Measurements from ENCODE around the gene DHRSX.
"Not testable (repeated sequence)": the region's sequence is repeated elsewhere in the genome, so short reads cannot be mapped to it uniquely, and the experiment has no call there.

DHRSX gene

DNA sequence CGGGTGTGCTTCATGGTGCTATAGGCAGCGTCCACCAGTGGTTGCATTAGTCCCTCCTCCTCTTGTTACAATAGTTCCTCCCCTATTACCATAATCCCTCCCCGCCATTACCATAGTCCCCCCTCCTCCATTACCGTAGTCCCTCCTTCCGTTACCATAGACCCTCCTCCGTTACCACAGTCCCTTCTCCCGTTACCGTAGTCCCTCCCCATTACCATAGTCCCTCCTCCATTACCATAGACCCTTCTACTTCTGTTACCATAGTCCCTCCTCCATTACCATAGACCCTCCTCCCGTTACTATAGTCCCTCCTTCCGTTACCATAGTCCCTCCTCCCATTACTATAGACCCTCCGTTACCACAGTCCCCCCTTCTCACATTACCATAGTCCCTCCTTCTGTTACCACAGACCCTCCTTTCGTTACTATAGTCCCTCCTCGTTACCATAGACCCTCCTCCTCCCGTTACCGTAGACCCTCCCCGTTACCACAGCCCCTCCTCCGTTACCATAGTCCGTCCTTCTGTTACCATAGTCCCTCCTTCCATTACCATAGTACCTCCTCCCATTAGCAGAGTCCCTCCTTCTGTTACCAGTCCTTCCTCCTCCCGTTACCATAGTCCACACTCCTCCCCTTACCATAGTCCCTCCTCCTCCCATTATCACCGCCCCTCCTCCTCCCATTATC, 129.6 kb downstream of the DHRSX start:
- H3K4me1 ChIP-seq (ENCODE audit: insufficient read depth, insufficient read length) = peaks cover 2% of the 10 kb centered on the region
- H3K9me3 ChIP-seq (ENCODE audit: insufficient read depth, low read length) = no peaks in the 10 kb centered on the region
- no peaks in the 10 kb centered on the region for H3K27me3 ChIP-seq (ENCODE audit: insufficient read depth, insufficient read length)
- DNase-seq (ENCODE audit: low read depth, low spot score) = no peak
- H3K4me3 ChIP-seq (ENCODE audit: insufficient read length, low read depth) = no peak overlapping the region
- no peaks in the 10 kb centered on the region for H3K36me3 ChIP-seq (ENCODE audit: insufficient read depth, insufficient read length, low read length)
- no peak overlapping the region for H3K9ac ChIP-seq (ENCODE audit: insufficient read length, low read depth)
- TF ChIP-seq YY1 (IDR thresholded peaks at IDR 0.05; ENCODE audit: insufficient read depth, insufficient read length) (no peak), ZNF274 (IDR thresholded peaks at IDR 0.05; ENCODE audit: low read depth, low read length) (no peak), SUZ12 (IDR thresholded peaks at IDR 0.05; ENCODE audit: extremely low read depth, insufficient read depth, insufficient read length) (no peak)

- H3K36me3 ChIP-seq (ENCODE audit: insufficient read depth, insufficient read length, low read length) = no peaks in the 10 kb centered on the region
- no peak for DNase-seq (ENCODE audit: low read depth, low spot score)
- TF ChIP-seq ZNF274 (IDR thresholded peaks at IDR 0.05; ENCODE audit: low read depth, low read length) (no peak), YY1 (IDR thresholded peaks at IDR 0.05; ENCODE audit: insufficient read depth, insufficient read length) (no peak), SUZ12 (IDR thresholded peaks at IDR 0.05; ENCODE audit: extremely low read depth, insufficient read depth, insufficient read length) (no peak)
- H3K27me3 ChIP-seq (ENCODE audit: insufficient read depth, insufficient read length) = no peaks in the 10 kb centered on the region
- H3K9ac ChIP-seq (ENCODE audit: insufficient read length, low read depth) = no peak overlapping the region
- no peak overlapping the region for H3K4me3 ChIP-seq (ENCODE audit: insufficient read length, low read depth)
- no peaks in the 10 kb centered on the region for H3K9me3 ChIP-seq (ENCODE audit: insufficient read depth, low read length)
- peaks cover 2% of the 10 kb centered on the region for H3K4me1 ChIP-seq (ENCODE audit: insufficient read depth, insufficient read length)
Observed at GRCh38 chrX:2370456-2370855, 130.3 kb downstream of the DHRSX start.

DNA sequence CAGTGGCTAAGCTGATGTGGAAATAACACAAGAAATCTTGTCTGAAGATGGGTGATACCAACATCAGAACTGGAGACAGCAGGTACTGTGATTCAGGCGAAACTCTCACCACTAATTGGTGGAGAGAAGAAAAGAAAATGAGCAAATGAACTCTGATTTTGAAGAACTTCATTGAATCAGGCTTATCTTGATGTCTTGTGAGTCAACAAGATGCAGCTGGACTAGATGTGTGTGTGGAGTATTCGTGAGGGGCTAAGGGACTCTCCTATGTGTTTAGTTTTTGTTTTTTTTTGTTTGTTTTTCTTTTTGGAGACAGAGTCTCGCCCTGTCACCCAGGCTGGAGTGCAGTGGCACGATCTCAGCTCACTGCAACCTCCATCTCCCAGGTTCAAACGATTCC, 131.6 kb downstream of the DHRSX start:
- DNase-seq (ENCODE audit: low read depth, low spot score) = no peak
- Histone ChIP-seq H3K27me3 (ENCODE audit: insufficient read depth, insufficient read length) (no peaks in the 10 kb centered on the region), H3K4me1 (ENCODE audit: insufficient read depth, insufficient read length) (peaks cover 2% of the 10 kb centered on the region), H3K36me3 (ENCODE audit: insufficient read depth, insufficient read length, low read length) (no peaks in the 10 kb centered on the region), H3K4me3 (ENCODE audit: insufficient read length, low read depth) (no peak overlapping the region), H3K9me3 (ENCODE audit: insufficient read depth, low read length) (no peaks in the 10 kb centered on the region), H3K9ac (ENCODE audit: insufficient read length, low read depth) (no peak overlapping the region)
- TF ChIP-seq YY1 (IDR thresholded peaks at IDR 0.05; ENCODE audit: insufficient read depth, insufficient read length) = no peak
- TF ChIP-seq SUZ12 (IDR thresholded peaks at IDR 0.05; ENCODE audit: extremely low read depth, insufficient read depth, insufficient read length) = no peak
- TF ChIP-seq ZNF274 (IDR thresholded peaks at IDR 0.05; ENCODE audit: low read depth, low read length) = no peak

- DNase-seq (ENCODE audit: low read depth, low spot score) = no peak
- H3K9me3 ChIP-seq (ENCODE audit: insufficient read depth, low read length) = peaks cover 8% of the 10 kb centered on the region; the same call in 1 of the 2 replicates
- no peaks in the 10 kb centered on the region for H3K4me1 ChIP-seq (ENCODE audit: insufficient read depth, insufficient read length)
- no peak overlapping the region for H3K9ac ChIP-seq (ENCODE audit: insufficient read length, low read depth)
- no peak overlapping the region for H3K4me3 ChIP-seq (ENCODE audit: insufficient read length, low read depth)
- no peaks in the 10 kb centered on the region for H3K27me3 ChIP-seq (ENCODE audit: insufficient read depth, insufficient read length)
- no peak for TF ChIP-seq SUZ12 (IDR thresholded peaks at IDR 0.05; ENCODE audit: extremely low read depth, insufficient read depth, insufficient read length)
- no peak for TF ChIP-seq YY1 (IDR thresholded peaks at IDR 0.05; ENCODE audit: insufficient read depth, insufficient read length)
- TF ChIP-seq ZNF274 (IDR thresholded peaks at IDR 0.05; ENCODE audit: low read depth, low read length) = no peak
- H3K36me3 ChIP-seq (ENCODE audit: insufficient read depth, insufficient read length, low read length) = no peaks in the 10 kb centered on the region
Observed at GRCh38 chrX:2360731-2361130, 140.0 kb downstream of the DHRSX start.

DNA sequence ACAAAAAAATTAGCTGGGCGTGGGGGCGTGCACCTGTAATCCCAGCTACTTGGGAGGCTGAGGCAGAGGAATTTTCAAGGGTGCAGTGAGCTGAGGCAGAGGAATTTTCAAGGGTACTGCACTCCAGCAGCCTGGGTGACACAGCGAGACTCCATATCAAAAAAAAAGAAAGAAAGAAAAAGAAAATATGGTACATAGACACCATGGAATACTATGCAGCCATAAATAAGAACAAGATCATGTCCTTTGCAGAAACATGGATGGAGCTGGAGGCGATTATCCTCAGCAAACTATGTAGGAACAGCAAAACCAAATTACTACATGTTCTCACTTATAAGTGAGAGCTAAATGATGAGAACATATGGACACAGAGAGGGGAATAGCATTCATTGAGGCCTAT, 141.3 kb downstream of the DHRSX start:
- not testable (repeated sequence) for H3K27me3 ChIP-seq (ENCODE audit: insufficient read depth, insufficient read length); H3K9ac ChIP-seq (ENCODE audit: insufficient read length, low read depth); H3K36me3 ChIP-seq (ENCODE audit: insufficient read depth, insufficient read length, low read length); DNase-seq (ENCODE audit: low read depth, low spot score); H3K4me1 ChIP-seq (ENCODE audit: insufficient read depth, insufficient read length); H3K9me3 ChIP-seq (ENCODE audit: insufficient read depth, low read length); H3K4me3 ChIP-seq (ENCODE audit: insufficient read length, low read depth)

GRCh38 chrX:2351999-2352995, 148.5 kb downstream of the DHRSX start:
- TF ChIP-seq YY1 (IDR thresholded peaks at IDR 0.05; ENCODE audit: insufficient read depth, insufficient read length) (no peak), SUZ12 (IDR thresholded peaks at IDR 0.05; ENCODE audit: extremely low read depth, insufficient read depth, insufficient read length) (no peak), ZNF274 (IDR thresholded peaks at IDR 0.05; ENCODE audit: low read depth, low read length) (no peak)
- Histone ChIP-seq H3K36me3 (ENCODE audit: insufficient read depth, insufficient read length, low read length) (no peaks in the 10 kb centered on the region), H3K4me3 (ENCODE audit: insufficient read length, low read depth) (no peak overlapping the region), H3K9ac (ENCODE audit: insufficient read length, low read depth) (no peak overlapping the region), H3K9me3 (ENCODE audit: insufficient read depth, low read length) (no peaks in the 10 kb centered on the region), H3K4me1 (ENCODE audit: insufficient read depth, insufficient read length) (no peaks in the 10 kb centered on the region), H3K27me3 (ENCODE audit: insufficient read depth, insufficient read length) (no peaks in the 10 kb centered on the region)
- DNase-seq (ENCODE audit: low read depth, low spot score) = no peak

- Histone ChIP-seq H3K9me3 (ENCODE audit: insufficient read depth, low read length) (no peaks in the 10 kb centered on the region), H3K4me3 (ENCODE audit: insufficient read length, low read depth) (no peak overlapping the region), H3K9ac (ENCODE audit: insufficient read length, low read depth) (no peak overlapping the region), H3K36me3 (ENCODE audit: insufficient read depth, insufficient read length, low read length) (no peaks in the 10 kb centered on the region), H3K27me3 (ENCODE audit: insufficient read depth, insufficient read length) (no peaks in the 10 kb centered on the region), H3K4me1 (ENCODE audit: insufficient read depth, insufficient read length) (no peaks in the 10 kb centered on the region)
- TF ChIP-seq ZNF274 (IDR thresholded peaks at IDR 0.05; ENCODE audit: low read depth, low read length) = no peak
- TF ChIP-seq YY1 (IDR thresholded peaks at IDR 0.05; ENCODE audit: insufficient read depth, insufficient read length) = no peak
- no peak for TF ChIP-seq SUZ12 (IDR thresholded peaks at IDR 0.05; ENCODE audit: extremely low read depth, insufficient read depth, insufficient read length)
- no peak for DNase-seq (ENCODE audit: low read depth, low spot score)
Observed at GRCh38 chrX:2351321-2351720, 149.5 kb downstream of the DHRSX start.

GRCh38 chrX:2350703-2351102, 150.1 kb downstream of the DHRSX start:
- not testable (repeated sequence) for H3K36me3 ChIP-seq (ENCODE audit: insufficient read depth, insufficient read length, low read length); H3K4me1 ChIP-seq (ENCODE audit: insufficient read depth, insufficient read length); H3K9ac ChIP-seq (ENCODE audit: insufficient read length, low read depth); H3K4me3 ChIP-seq (ENCODE audit: insufficient read length, low read depth); H3K27me3 ChIP-seq (ENCODE audit: insufficient read depth, insufficient read length); H3K9me3 ChIP-seq (ENCODE audit: insufficient read depth, low read length); DNase-seq (ENCODE audit: low read depth, low spot score)

DNA sequence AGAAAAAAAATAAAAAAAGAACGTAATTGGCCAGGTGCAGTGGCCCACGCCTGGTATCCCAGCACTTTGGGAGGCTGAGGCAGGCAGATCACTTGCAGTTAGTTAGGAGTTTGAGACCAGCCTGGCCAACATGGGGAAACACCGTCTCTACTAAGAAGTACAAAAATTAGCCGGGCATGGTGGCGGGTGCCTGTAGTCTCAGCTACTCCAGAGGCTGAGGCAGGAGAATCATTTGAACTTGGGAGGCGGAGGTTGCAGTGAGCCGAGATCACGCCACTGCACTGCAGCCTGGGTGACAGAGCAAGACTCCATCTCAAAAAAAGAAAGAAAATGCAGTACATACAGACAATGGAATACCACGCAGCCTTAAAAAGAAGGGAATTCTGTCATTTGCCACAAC, 150.7 kb downstream of the DHRSX start:
- not testable (repeated sequence) for DNase-seq (ENCODE audit: low read depth, low spot score); H3K36me3 ChIP-seq (ENCODE audit: insufficient read depth, insufficient read length, low read length); H3K4me3 ChIP-seq (ENCODE audit: insufficient read length, low read depth); H3K4me1 ChIP-seq (ENCODE audit: insufficient read depth, insufficient read length); H3K9ac ChIP-seq (ENCODE audit: insufficient read length, low read depth); H3K9me3 ChIP-seq (ENCODE audit: insufficient read depth, low read length); H3K27me3 ChIP-seq (ENCODE audit: insufficient read depth, insufficient read length)
